GM12891 (cell line): ENCODE data around the gene PPFIBP1.

ENCODE experiments used
- DNase-seq: peaks from one replicate; pipeline ENCODE4 v3.0.0; 2011; ENCODE audit warnings: low spot score; ENCODE audit not compliant: insufficient read length
- FAIRE-seq: peaks from 2 replicates; lab custom pipeline; 2011; peaks lifted over from hg19 to GRCh38; lab: Jason Lieb, UNC
- PAX5 ChIP-seq: IDR thresholded peaks from 2 replicates; pipeline ENCODE4 v1.6.1; 2011; ENCODE audit warnings: low read length, moderate library complexity, mild to moderate bottlenecking; ENCODE audit not compliant: insufficient read depth, severe bottlenecking
- POLR2A ChIP-seq: IDR thresholded peaks from 2 replicates; pipeline ENCODE4 v1.6.1; 2011; ENCODE audit warnings: low read depth, low read length, control low read depth
- POLR2AphosphoS5 ChIP-seq: IDR thresholded peaks from 2 replicates; pipeline ENCODE4 v1.6.1; 2011; ENCODE audit warnings: low read depth, low read length, control low read depth
- POU2F2 ChIP-seq: IDR thresholded peaks from 2 replicates; pipeline ENCODE4 v1.6.1; 2011; ENCODE audit warnings: low read depth, mild to moderate bottlenecking, control low read depth, low read length, moderate library complexity
- SPI1 ChIP-seq: IDR thresholded peaks from 2 replicates; pipeline ENCODE4 v1.6.1; 2011; ENCODE audit warnings: low read depth, low read length, control low read depth
- TAF1 ChIP-seq: IDR thresholded peaks from 2 replicates; pipeline ENCODE4 v1.6.1; 2011; ENCODE audit warnings: low read depth, low read length, control low read depth

The PPFIBP1 gene

GRCh38 chr12:27673101-27673718 lies 149.2 kb downstream of the PPFIBP1 start:
- DNase-seq, result no peak
- TF ChIP-seq TAF1, result no peak
- no peak for TF ChIP-seq PAX5
- TF ChIP-seq POLR2A, result no peak
- TF ChIP-seq POU2F2, result no peak
- TF ChIP-seq SPI1, result no peak
- no peak for TF ChIP-seq POLR2AphosphoS5
- no peak for FAIRE-seq

GRCh38 chr12:27674989-27675388 lies 151.0 kb downstream of the PPFIBP1 start:
- FAIRE-seq, result peak; percentile 13
- TF ChIP-seq POU2F2, result no peak
- no peak for DNase-seq

- TF ChIP-seq POLR2A (no peak), PAX5 (no peak), POLR2AphosphoS5 (no peak), POU2F2 (no peak), SPI1 (no peak), TAF1 (no peak)
- FAIRE-seq (no peak), DNase-seq (no peak)
Measured at GRCh38 chr12:27680619-27681018, 156.6 kb downstream of the PPFIBP1 start.

- no peak for DNase-seq
- FAIRE-seq, result no peak
- TF ChIP-seq POU2F2 (no peak), POLR2AphosphoS5 (no peak), PAX5 (no peak), POLR2A (no peak), TAF1 (no peak), SPI1 (no peak)
Measured at GRCh38 chr12:27682534-27682933, 158.5 kb downstream of the PPFIBP1 start.

GRCh38 chr12:27685274-27685673 lies 161.3 kb downstream of the PPFIBP1 start:
- no peak for DNase-seq
- FAIRE-seq, result no peak
- TF ChIP-seq SPI1 (no peak), POLR2AphosphoS5 (no peak), POLR2A (no peak), POU2F2 (no peak), TAF1 (no peak), PAX5 (no peak)

- no peak for FAIRE-seq
- TF ChIP-seq SPI1 (no peak), POLR2AphosphoS5 (no peak), TAF1 (no peak), POU2F2 (no peak), PAX5 (no peak), POLR2A (no peak)
- DNase-seq, result no peak
Measured at GRCh38 chr12:27686147-27686546, 162.1 kb downstream of the PPFIBP1 start.

- FAIRE-seq (no peak), DNase-seq (no peak)
- TF ChIP-seq SPI1 (no peak), TAF1 (no peak), POU2F2 (no peak), POLR2AphosphoS5 (no peak), PAX5 (no peak), POLR2A (no peak)
Measured at GRCh38 chr12:27688671-27689070, 164.7 kb downstream of the PPFIBP1 start.

- DNase-seq (no peak), FAIRE-seq (no peak)
- no peak for TF ChIP-seq POU2F2
- TF ChIP-seq POLR2AphosphoS5, result no peak
- TF ChIP-seq PAX5, result no peak
- TF ChIP-seq TAF1, result no peak
- no peak for TF ChIP-seq POLR2A
- TF ChIP-seq SPI1, result no peak
Measured at GRCh38 chr12:27689558-27690180, 165.7 kb downstream of the PPFIBP1 start.

GRCh38 chr12:27693403-27693802 lies 169.4 kb downstream of the PPFIBP1 start:
- no peak for FAIRE-seq
- DNase-seq, result no peak
- TF ChIP-seq PAX5, result no peak
- no peak for TF ChIP-seq SPI1
- TF ChIP-seq POLR2A, result no peak

GRCh38 chr12:27695556-27696292 lies 171.7 kb downstream of the PPFIBP1 start:
- FAIRE-seq, result no peak
- TF ChIP-seq SPI1 (no peak), POU2F2 (no peak), PAX5 (no peak), TAF1 (no peak), POLR2AphosphoS5 (no peak), POLR2A (no peak)
- DNase-seq, result no peak
